Left cardiac atrium (tissue), 4 donors: ENCODE data around the gene NUDT1. TPM values are rescaled to one million over a fixed set of nuclear protein-coding genes. Genes with fewer than 3 reads are reported as not detected.
"Not testable (repeated sequence)": the region's sequence is repeated elsewhere in the genome, so short reads cannot be mapped to it uniquely, and the experiment has no call there.

Experiments used
- ATAC-seq, 2 donors: fragments of 200-7000 bp; cut with Tn5 transposase; one replicate each; pipeline ENCODE4 v1.9.1; 2020; ENCODE audit warnings: mild to moderate bottlenecking in 2 of 2, moderate library complexity in 2 of 2
- DNase-seq: peaks from one replicate; pipeline ENCODE4 v3.0.0-alpha.2; 2020
- intact Hi-C, 2 donors: fragments of 100-400 bp; cut with DNase I; formaldehyde crosslinking; loops; one replicate each; pipeline versions ENCODE4 v1.14.1 to v1.15.1; 2022 to 2023
- total RNA-seq, 2 donors: library from RNA; stranded (reverse); fragmentation: NEBNext Ultra II Directional; extraction: Animal tissue kit (Norgen Biotek cat#: 25700); gene quantifications; one replicate each; pipeline ENCODE4 v1.2.1, GENCODE V29; 2021
- donor health status: DM: no; HTN: yes; CAD: no.
- donor health status: DM: no; HTN: yes; CAD: no; lungs with severe emphysema.
- donor health status: DM: yes; HTN: yes; CAD: no.
- donor health status: Dilated cardiomyopathy.

The NUDT1 gene
- total RNA-seq, 2 donors from 2014 or later: 15.4 to 15.8 TPM

GRCh38 chr7:2256306-2257045 lies 14.4 kb downstream of the NUDT1 start:
- intact Hi-C loops: no loop called here
- ATAC-seq (no peak), DNase-seq (no peak)

GRCh38 chr7:2257046-2257551 lies 15.1 kb downstream of the NUDT1 start:
- intact Hi-C loops: no loop called here
- DNase-seq (no peak), ATAC-seq (no peak)

- intact Hi-C loops: no loop called here
- ATAC-seq: no peak
- no peak for DNase-seq
Observed at GRCh38 chr7:2257651-2258050, 15.6 kb downstream of the NUDT1 start.

- DNase-seq (no peak), ATAC-seq (no peak)
- intact Hi-C loops: no loop called here
Observed at GRCh38 chr7:2258661-2259365, 16.8 kb downstream of the NUDT1 start.

- ATAC-seq (no peak), DNase-seq (no peak)
- intact Hi-C loops: no loop called here
Observed at GRCh38 chr7:2259480-2259879, 17.5 kb downstream of the NUDT1 start.

- intact Hi-C loops: no loop called here
- ATAC-seq (no peak), DNase-seq (no peak)
Observed at GRCh38 chr7:2260820-2261219, 18.8 kb downstream of the NUDT1 start.

GRCh38 chr7:2261611-2262010 lies 19.6 kb downstream of the NUDT1 start:
- no peak for DNase-seq
- intact Hi-C loops: no loop called here
- no peak for ATAC-seq

GRCh38 chr7:2263176-2263575 lies 21.1 kb downstream of the NUDT1 start:
- no peak for ATAC-seq
- intact Hi-C loops: no loop called here
- no peak for DNase-seq

GRCh38 chr7:2264158-2264557 lies 22.1 kb downstream of the NUDT1 start:
- no peak for ATAC-seq
- intact Hi-C loops: no loop called here
- DNase-seq: no peak

GRCh38 chr7:2266911-2267310 lies 24.9 kb downstream of the NUDT1 start:
- intact Hi-C loops: no loop called here

GRCh38 chr7:2269089-2269990 lies 27.3 kb downstream of the NUDT1 start:
- intact Hi-C loops, DNase-seq, ATAC-seq: not testable (repeated sequence)

More at GRCh38 chr7:2266911-2267310, 24.9 kb downstream of the NUDT1 start:
- no peak for DNase-seq
- ATAC-seq: no peak

- DNase-seq (no peak), ATAC-seq (no peak)
- intact Hi-C loops: no loop called here
Observed at GRCh38 chr7:2269991-2270460, 28.0 kb downstream of the NUDT1 start.

- intact Hi-C loops: no loop called here
- DNase-seq (no peak), ATAC-seq (no peak)
Observed at GRCh38 chr7:2270495-2270894, 28.5 kb downstream of the NUDT1 start.

- ATAC-seq (no peak), DNase-seq (no peak)
- intact Hi-C loops: no loop called here
Observed at GRCh38 chr7:2271273-2272026, 29.4 kb downstream of the NUDT1 start.

GRCh38 chr7:2272031-2272430 lies 30.0 kb downstream of the NUDT1 start:
- ATAC-seq: no peak
- DNase-seq: no peak
- intact Hi-C loops: no loop called here

GRCh38 chr7:2273866-2274265 lies 31.8 kb downstream of the NUDT1 start:
- ATAC-seq: no peak
- intact Hi-C loops: no loop called here
- no peak for DNase-seq

GRCh38 chr7:2274666-2275065 lies 32.6 kb downstream of the NUDT1 start:
- ATAC-seq (no peak), DNase-seq (no peak)
- intact Hi-C loops: no loop called here

- ATAC-seq (no peak), DNase-seq (no peak)
- intact Hi-C loops: no loop called here
Observed at GRCh38 chr7:2275101-2275500, 33.1 kb downstream of the NUDT1 start.

- DNase-seq: no peak
- ATAC-seq: peak in 1 of 2 donors; percentile 83
- intact Hi-C loops: no loop called here
Observed at GRCh38 chr7:2276107-2276506, 34.1 kb downstream of the NUDT1 start.
